Parathyroid adenoma (tissue), 2 donors: Measurements from ENCODE around the gene CCDC71L.
"Not testable (repeated sequence)": the region's sequence is repeated elsewhere in the genome, so short reads cannot be mapped to it uniquely, and the experiment has no call there.

ENCODE experiments used
- H2AFZ ChIP-seq: fragments of 300-600 bp; sonication (generic); one replicate; pipeline ENCODE4 v1.7.0; 2017; ENCODE audit warnings: antibody characterized with exemption, mild to moderate bottlenecking
- H3K27ac ChIP-seq: fragments of 300-600 bp; sonication (generic); one replicate; pipeline ENCODE4 v1.7.0; 2017
- H3K27me3 ChIP-seq: fragments of 300-600 bp; sonication (generic); one replicate; pipeline ENCODE4 v1.7.0; 2017; ENCODE audit warnings: low read length; ENCODE audit not compliant: control insufficient read depth, insufficient read depth
- H3K36me3 ChIP-seq: fragments of 300-600 bp; sonication (generic); one replicate; pipeline ENCODE4 v1.7.0; 2017; ENCODE audit warnings: low read length; ENCODE audit not compliant: control insufficient read depth, insufficient read depth
- H3K4me1 ChIP-seq: fragments of 300-600 bp; sonication (generic); one replicate; pipeline ENCODE4 v1.7.0; 2017; ENCODE audit warnings: control low read depth
- H3K4me2 ChIP-seq: fragments of 300-600 bp; sonication (generic); one replicate; pipeline ENCODE4 v1.7.0; 2017; ENCODE audit warnings: low read length
- H3K4me3 ChIP-seq: fragments of 300-600 bp; sonication (generic); one replicate; pipeline ENCODE4 v1.7.0; 2017; ENCODE audit warnings: low read depth, low read length
- H3K79me2 ChIP-seq: fragments of 300-600 bp; sonication (generic); one replicate; pipeline ENCODE4 v1.7.0; 2017; ENCODE audit warnings: control low read depth
- H3K9ac ChIP-seq: fragments of 300-600 bp; sonication (generic); one replicate; pipeline ENCODE4 v1.7.0; 2017; ENCODE audit warnings: mild to moderate bottlenecking
- H3K9me3 ChIP-seq: fragments of 300-600 bp; sonication (generic); one replicate; pipeline ENCODE4 v1.7.0; 2017; ENCODE audit warnings: low read length; ENCODE audit not compliant: control insufficient read depth
- CTCF ChIP-seq: fragments of 300-600 bp; sonication (generic); IDR thresholded peaks from one replicate; pipeline ENCODE4 v1.7.0; 2017; ENCODE audit warnings: antibody characterized with exemption, mild to moderate bottlenecking
- donor health status: primary hyperparathyroidism.

CCDC71L gene

GRCh38 chr7:106660862-106661720 lies at the start of gene CCDC71L:
Gene CCDC71L, minus strand, starts transcription at chr7:106661158. Its CDS starts 262 bp downstream, at chr7:106660896.
- peaks cover 8% of the 10 kb centered on the region for H3K4me1 ChIP-seq
- peak within 1 kb of the TSS; percentile 92 for H3K4me2 ChIP-seq
- H3K36me3 ChIP-seq, result no peaks in the 10 kb centered on the region
- H3K9ac ChIP-seq, result peak within 1 kb of the TSS; percentile 41
- H2AFZ ChIP-seq, result peak within 1 kb of the TSS; percentile 85
- H3K27ac ChIP-seq, result peak within 1 kb of the TSS; percentile 83
- H3K4me3 ChIP-seq, result peak within 1 kb of the TSS; percentile 79
- H3K79me2 ChIP-seq, result no peaks in the 10 kb centered on the region
- no peaks in the 10 kb centered on the region for H3K27me3 ChIP-seq
- H3K9me3 ChIP-seq, result peaks cover 2% of the 10 kb centered on the region
- no peak for TF ChIP-seq CTCF

GRCh38 chr7:106709604-106710003 lies 48.6 kb upstream of the CCDC71L start:
- not testable (repeated sequence) for H2AFZ ChIP-seq, H3K27me3 ChIP-seq, H3K36me3 ChIP-seq, H3K27ac ChIP-seq, H3K4me3 ChIP-seq, H3K4me2 ChIP-seq, H3K9ac ChIP-seq, H3K9me3 ChIP-seq, H3K79me2 ChIP-seq, H3K4me1 ChIP-seq

- Histone ChIP-seq H3K9me3 (peaks cover 3% of the 10 kb centered on the region), H3K4me2 (no peak overlapping the region), H3K4me3 (no peak overlapping the region), H3K27me3 (no peaks in the 10 kb centered on the region), H3K27ac (no peak overlapping the region), H3K9ac (no peak overlapping the region), H3K79me2 (no peaks in the 10 kb centered on the region), H2AFZ (no peak overlapping the region), H3K4me1 (no peaks in the 10 kb centered on the region), H3K36me3 (no peaks in the 10 kb centered on the region)
- TF ChIP-seq CTCF, result no peak
Measured at GRCh38 chr7:106704000-106704840, 43.3 kb upstream of the CCDC71L start.

- H3K4me1 ChIP-seq, result no peaks in the 10 kb centered on the region
- no peak overlapping the region for H3K4me2 ChIP-seq
- no peaks in the 10 kb centered on the region for H3K36me3 ChIP-seq
- H3K27ac ChIP-seq, result no peak overlapping the region
- H3K9me3 ChIP-seq, result no peaks in the 10 kb centered on the region
- no peaks in the 10 kb centered on the region for H3K79me2 ChIP-seq
- no peak for TF ChIP-seq CTCF
- H3K27me3 ChIP-seq, result no peaks in the 10 kb centered on the region
- H3K9ac ChIP-seq, result no peak overlapping the region
- H2AFZ ChIP-seq, result no peak overlapping the region
- no peak overlapping the region for H3K4me3 ChIP-seq
Measured at GRCh38 chr7:106693677-106694353, 32.9 kb upstream of the CCDC71L start.
